GM12873 (cell line): ENCODE data around the gene RTL10.

Experiments
- CTCF ChIP-seq: IDR thresholded peaks from 2 replicates; pipeline ENCODE4 v1.5.1; 2012; ENCODE audit warnings: low read depth, mild to moderate bottlenecking, moderate library complexity, low read length, control low read depth; ENCODE audit not compliant: insufficient read depth; ENCODE audit errors: missing control alignments

Gene RTL10

GRCh38 chr22:19873138-19873959 lies 18.7 kb upstream of the RTL10 start:
- TF ChIP-seq CTCF, result no peak

- TF ChIP-seq CTCF, result no peak
These were observed 18.1 kb upstream of the RTL10 start for GRCh38 chr22:19872779-19873137.

- TF ChIP-seq CTCF, result no peak
These were observed 17.4 kb upstream of the RTL10 start for GRCh38 chr22:19871845-19872778.

- TF ChIP-seq CTCF, result no peak
These were observed 16.6 kb upstream of the RTL10 start for GRCh38 chr22:19871023-19871844.

GRCh38 chr22:19870153-19871022 lies 15.7 kb upstream of the RTL10 start:
- no peak for TF ChIP-seq CTCF

- no peak for TF ChIP-seq CTCF
These were observed 15.0 kb upstream of the RTL10 start for GRCh38 chr22:19869497-19870152.
